HG03342 (cell line): ENCODE measurements around the gene TTC39C.

Experiments
- ATAC-seq: cut with Tn5 transposase; IDR thresholded peaks from one replicate; pipeline ENCODE4 v1.9.1; 2021; ENCODE audit warnings: mild to moderate bottlenecking, moderate library complexity; ENCODE audit not compliant: unreplicated experiment

Gene TTC39C

GRCh38 chr18:24180048-24180447 lies 165.5 kb downstream of the TTC39C start:
- ATAC-seq = no peak

- ATAC-seq = no peak
Measured at GRCh38 chr18:24181806-24182205, 167.3 kb downstream of the TTC39C start.
